AG10803 (cell line): ENCODE results near the gene CHRDL2.

ENCODE experiments used
- DNase-seq: peaks from one replicate; pipeline ENCODE4 v3.0.0; 2010; ENCODE audit warnings: low read depth
- H3K4me3 ChIP-seq: 2 replicates; pipeline ENCODE4 v1.5.1; 2011; ENCODE audit warnings: mild to moderate bottlenecking, low read length, control low read depth
- CTCF ChIP-seq: conservative IDR thresholded peaks from 2 replicates; pipeline ENCODE4 v1.5.1; 2011; ENCODE audit warnings: mild to moderate bottlenecking, low read length, control low read depth, inconsistent platforms

Gene CHRDL2

GRCh38 chr11:74648894-74649293 lies 82.3 kb downstream of the CHRDL2 start:
- no peak overlapping the region for H3K4me3 ChIP-seq
- no peak for TF ChIP-seq CTCF
- DNase-seq: no peak

GRCh38 chr11:74647831-74648230 lies 83.4 kb downstream of the CHRDL2 start:
- DNase-seq: no peak
- no peak for TF ChIP-seq CTCF
- no peak overlapping the region for H3K4me3 ChIP-seq

- no peak for TF ChIP-seq CTCF
- peak; percentile 66 for DNase-seq
- no peak overlapping the region for H3K4me3 ChIP-seq
Observed at GRCh38 chr11:74647404-74647803, 83.8 kb downstream of the CHRDL2 start.

- DNase-seq: no peak
- no peak overlapping the region for H3K4me3 ChIP-seq
- TF ChIP-seq CTCF: no peak
Observed at GRCh38 chr11:74646954-74647353, 84.3 kb downstream of the CHRDL2 start.
